Activated T-cell treated with anti-CD3 and anti-CD28 coated beads, Interleukin-2, amount 50 U/mL, for 4 hours (primary cell): ENCODE measurements around the gene SLC11A2. TPM values are rescaled to one million over a fixed set of nuclear protein-coding genes. Genes with fewer than 3 reads are reported as not detected.
A peak's percentile ranks its signal among the peaks of the same experiment; 100 is the strongest.

Experiments
- ATAC-seq, 2 donors: fragments of 200-7000 bp; cut with Tn5 transposase; one replicate each; pipeline ENCODE4 v1.10.0; 2021
- DNase-seq: peaks from one replicate; pipeline ENCODE4 v3.0.0-alpha.2; 2020
- H3K27me3 Mint-ChIP-seq: one replicate; pipeline ENCODE4 v1.8.0; 2021; ENCODE audit warnings: low read depth, mixed read lengths
- H3K36me3 Mint-ChIP-seq: one replicate; pipeline ENCODE4 v1.8.0; 2022; ENCODE audit warnings: mixed read lengths; ENCODE audit not compliant: insufficient read depth
- H3K4me1 Mint-ChIP-seq: one replicate; pipeline ENCODE4 v1.8.0; 2021; ENCODE audit warnings: low read depth, mixed read lengths
- H3K4me3 Mint-ChIP-seq: one replicate; pipeline ENCODE4 v1.8.0; 2021; ENCODE audit warnings: mild to moderate bottlenecking, moderate library complexity, mixed read lengths
- H3K9me3 Mint-ChIP-seq: one replicate; pipeline ENCODE4 v1.8.0; 2021; ENCODE audit warnings: mixed read lengths
- total RNA-seq, 3 donors: library from RNA; stranded (reverse); gene quantifications; one replicate each; pipeline ENCODE4 v1.2.1, GENCODE V29; 2021

Gene SLC11A2
- total RNA-seq, result 10 to 100 TPM; 39.1 to 45.0 (median 39.3) TPM

DNA sequence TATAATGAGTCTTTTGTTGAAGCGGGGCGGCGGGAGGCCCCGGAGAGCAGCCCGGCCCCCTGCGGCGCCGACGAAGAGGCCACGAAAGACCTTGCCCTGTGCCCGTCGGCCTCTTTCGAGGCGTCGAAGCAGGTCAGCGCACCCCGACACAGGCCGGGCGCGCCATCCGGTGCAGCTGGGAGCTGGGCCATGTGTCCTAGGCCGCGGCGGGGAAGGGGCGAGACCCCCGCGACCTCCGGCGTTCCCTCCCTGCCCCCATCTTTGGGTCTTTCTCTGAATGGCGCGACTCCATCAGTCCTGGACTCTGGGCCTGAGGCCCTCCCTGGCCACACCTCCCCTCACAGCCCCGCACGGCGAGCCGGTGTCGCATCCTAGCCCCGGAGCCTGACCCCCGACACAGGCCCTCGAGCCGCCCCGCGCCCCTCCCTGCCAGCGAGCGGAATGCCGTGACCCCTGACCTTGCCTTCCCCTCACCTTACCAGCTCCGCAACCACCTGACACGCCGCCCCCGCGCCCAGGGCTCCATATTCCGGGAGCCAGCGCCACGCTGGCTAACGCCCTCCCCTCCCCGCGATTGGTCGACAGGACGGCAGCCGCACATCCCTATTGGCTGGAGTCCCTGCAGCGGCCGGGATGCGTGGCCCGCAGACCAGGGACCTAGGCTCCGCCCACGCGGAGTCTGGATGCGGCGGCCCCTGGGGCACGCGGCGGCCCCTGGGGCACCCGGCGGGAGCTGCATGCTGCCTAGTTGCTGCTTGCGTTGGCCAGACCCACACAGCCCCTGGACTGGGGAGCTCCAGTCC lies at the start of gene SLC11A2:
Gene SLC11A2, minus strand, starts transcription at position 549 of the 803 bp plus-strand sequence. CDS start 15,656 bp downstream, outside the sequence.
- peak within 1 kb of the TSS; percentile 95 for H3K4me3 Mint-ChIP-seq
- ATAC-seq (peak; percentile 87 to 88), DNase-seq (peak; percentile 89)
- peaks cover 57% of the 10 kb centered on the region for H3K4me1 Mint-ChIP-seq
- H3K27me3 Mint-ChIP-seq, result no peaks in the 10 kb centered on the region
- no peaks in the 10 kb centered on the region for H3K9me3 Mint-ChIP-seq
- H3K36me3 Mint-ChIP-seq, result no peaks in the 10 kb centered on the region

DNA sequence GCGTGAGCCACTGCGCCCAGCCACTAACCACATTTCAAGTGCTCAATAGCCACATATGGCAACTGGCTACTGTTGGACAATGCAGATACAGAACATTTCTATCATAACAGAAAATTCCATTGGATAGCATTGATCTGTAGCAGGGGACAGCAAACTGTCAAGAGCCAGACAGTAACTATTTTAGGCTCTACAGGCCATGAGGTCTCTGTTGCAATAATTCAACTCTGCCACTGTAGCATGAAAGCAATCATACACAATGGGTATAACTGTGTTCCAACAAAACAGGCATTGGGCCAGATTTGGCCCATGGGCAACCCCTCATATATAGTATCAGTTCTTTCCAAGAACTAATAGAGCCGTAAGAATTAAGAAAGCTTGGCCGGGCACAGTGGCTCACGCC lies 49.2 kb upstream of the SLC11A2 start:
- Mint-ChIP-seq H3K9me3 (no peaks in the 10 kb centered on the region), H3K27me3 (no peaks in the 10 kb centered on the region), H3K4me3 (no peak overlapping the region), H3K4me1 (peaks cover 18% of the 10 kb centered on the region), H3K36me3 (peaks cover 16% of the 10 kb centered on the region)
- no peak for ATAC-seq
- no peak for DNase-seq

DNA sequence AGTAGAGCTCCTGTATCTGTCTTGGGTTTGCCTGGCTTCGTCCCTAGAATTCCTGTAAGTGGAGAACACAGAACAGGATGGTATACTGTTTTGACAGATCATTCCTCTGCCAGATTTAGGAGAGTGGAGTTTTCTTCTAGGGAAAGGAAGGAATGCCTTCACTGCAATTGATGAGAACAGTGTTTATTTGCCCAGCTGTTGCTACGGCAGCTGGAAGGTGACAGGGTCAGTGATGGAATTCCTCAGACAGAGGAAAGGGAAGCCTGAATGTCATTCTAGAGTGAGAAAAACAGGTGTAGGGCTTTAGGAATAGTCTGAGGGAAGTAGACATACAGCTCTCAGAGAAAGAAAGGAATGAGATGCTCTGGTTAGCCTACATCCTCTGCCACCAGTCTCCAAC lies 45.5 kb upstream of the SLC11A2 start:
- peaks cover 29% of the 10 kb centered on the region for H3K36me3 Mint-ChIP-seq
- no peak for DNase-seq
- ATAC-seq, result no peak
- no peaks in the 10 kb centered on the region for H3K27me3 Mint-ChIP-seq
- no peaks in the 10 kb centered on the region for H3K9me3 Mint-ChIP-seq
- no peak overlapping the region for H3K4me3 Mint-ChIP-seq
- H3K4me1 Mint-ChIP-seq, result peaks cover 7% of the 10 kb centered on the region

- Mint-ChIP-seq H3K36me3 (peaks cover 36% of the 10 kb centered on the region), H3K4me3 (no peak overlapping the region), H3K9me3 (no peaks in the 10 kb centered on the region), H3K27me3 (no peaks in the 10 kb centered on the region), H3K4me1 (no peaks in the 10 kb centered on the region)
- DNase-seq (no peak), ATAC-seq (no peak)
These were observed 43.8 kb upstream of the SLC11A2 start for GRCh38 chr12:51070004-51070403.

DNA sequence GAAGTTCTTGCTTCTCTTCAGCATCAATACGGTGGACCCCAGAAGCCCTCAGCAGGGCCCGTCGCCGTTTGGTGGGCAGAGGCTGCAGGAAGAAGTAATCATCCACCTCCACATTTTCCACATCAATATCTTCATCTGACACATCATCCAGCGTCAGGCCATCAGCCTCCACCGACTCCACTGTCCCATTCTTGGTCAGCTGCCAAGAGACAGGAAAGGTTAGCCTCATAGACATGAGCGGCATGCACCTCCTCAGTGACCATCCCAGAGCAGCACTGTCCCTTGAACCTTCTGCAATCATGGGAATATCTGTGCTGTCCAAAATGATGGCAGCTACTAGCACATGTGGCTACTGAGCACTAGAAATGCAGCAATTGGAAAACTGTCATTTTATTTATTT lies 41.6 kb upstream of the SLC11A2 start:
- no peaks in the 10 kb centered on the region for H3K9me3 Mint-ChIP-seq
- no peak for DNase-seq
- H3K4me3 Mint-ChIP-seq, result no peak overlapping the region
- no peaks in the 10 kb centered on the region for H3K4me1 Mint-ChIP-seq
- peaks cover 40% of the 10 kb centered on the region for H3K36me3 Mint-ChIP-seq
- no peaks in the 10 kb centered on the region for H3K27me3 Mint-ChIP-seq
- no peak for ATAC-seq

- DNase-seq (no peak), ATAC-seq (no peak)
- H3K9me3 Mint-ChIP-seq, result no peaks in the 10 kb centered on the region
- no peaks in the 10 kb centered on the region for H3K27me3 Mint-ChIP-seq
- no peaks in the 10 kb centered on the region for H3K4me1 Mint-ChIP-seq
- H3K4me3 Mint-ChIP-seq, result no peak overlapping the region
- H3K36me3 Mint-ChIP-seq, result peaks cover 41% of the 10 kb centered on the region
These were observed 41.0 kb upstream of the SLC11A2 start for GRCh38 chr12:51067229-51067628.

- Mint-ChIP-seq H3K36me3 (peaks cover 35% of the 10 kb centered on the region), H3K9me3 (no peaks in the 10 kb centered on the region), H3K27me3 (no peaks in the 10 kb centered on the region), H3K4me3 (no peak overlapping the region), H3K4me1 (no peaks in the 10 kb centered on the region)
- DNase-seq (no peak), ATAC-seq (no peak)
These were observed 39.3 kb upstream of the SLC11A2 start for GRCh38 chr12:51065530-51065929.

GRCh38 chr12:51062631-51063397 lies 36.6 kb upstream of the SLC11A2 start:
- H3K4me3 Mint-ChIP-seq, result no peak overlapping the region
- peaks cover 43% of the 10 kb centered on the region for H3K36me3 Mint-ChIP-seq
- H3K9me3 Mint-ChIP-seq, result no peaks in the 10 kb centered on the region
- DNase-seq, result no peak
- H3K27me3 Mint-ChIP-seq, result no peaks in the 10 kb centered on the region
- H3K4me1 Mint-ChIP-seq, result no peaks in the 10 kb centered on the region
- ATAC-seq, result no peak

- DNase-seq (no peak), ATAC-seq (no peak)
- Mint-ChIP-seq H3K4me3 (no peak overlapping the region), H3K36me3 (peaks cover 35% of the 10 kb centered on the region), H3K9me3 (no peaks in the 10 kb centered on the region), H3K27me3 (no peaks in the 10 kb centered on the region), H3K4me1 (no peaks in the 10 kb centered on the region)
These were observed 32.9 kb upstream of the SLC11A2 start for GRCh38 chr12:51059086-51059485.

DNA sequence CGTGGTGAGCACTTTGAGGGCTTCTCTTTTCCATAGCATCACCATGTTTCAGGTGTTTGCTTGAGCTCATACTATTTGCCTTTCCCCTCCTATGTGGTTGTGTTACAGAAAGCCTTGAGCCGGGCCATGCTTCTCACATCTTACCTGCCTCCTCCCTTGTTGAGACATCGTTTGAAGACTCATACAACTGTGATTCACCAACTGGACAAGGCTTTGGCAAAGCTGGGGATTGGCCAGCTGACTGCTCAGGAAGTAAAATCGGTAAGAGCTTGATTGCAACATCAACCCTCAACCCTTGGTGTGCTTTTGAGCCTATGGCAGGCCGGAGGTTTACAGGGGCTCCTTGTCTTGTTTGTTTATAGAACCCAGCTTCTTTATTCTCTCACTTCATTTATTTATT lies 30.1 kb upstream of the SLC11A2 start:
- no peaks in the 10 kb centered on the region for H3K27me3 Mint-ChIP-seq
- no peak for DNase-seq
- H3K36me3 Mint-ChIP-seq, result peaks cover 41% of the 10 kb centered on the region
- H3K9me3 Mint-ChIP-seq, result no peaks in the 10 kb centered on the region
- peaks cover 5% of the 10 kb centered on the region for H3K4me1 Mint-ChIP-seq
- no peak for ATAC-seq
- no peak overlapping the region for H3K4me3 Mint-ChIP-seq

- no peaks in the 10 kb centered on the region for H3K27me3 Mint-ChIP-seq
- no peaks in the 10 kb centered on the region for H3K9me3 Mint-ChIP-seq
- H3K36me3 Mint-ChIP-seq, result peaks cover 37% of the 10 kb centered on the region
- ATAC-seq (no peak), DNase-seq (no peak)
- H3K4me3 Mint-ChIP-seq, result no peak overlapping the region
- H3K4me1 Mint-ChIP-seq, result peaks cover 5% of the 10 kb centered on the region
These were observed 28.9 kb upstream of the SLC11A2 start for GRCh38 chr12:51055060-51055459.

DNA sequence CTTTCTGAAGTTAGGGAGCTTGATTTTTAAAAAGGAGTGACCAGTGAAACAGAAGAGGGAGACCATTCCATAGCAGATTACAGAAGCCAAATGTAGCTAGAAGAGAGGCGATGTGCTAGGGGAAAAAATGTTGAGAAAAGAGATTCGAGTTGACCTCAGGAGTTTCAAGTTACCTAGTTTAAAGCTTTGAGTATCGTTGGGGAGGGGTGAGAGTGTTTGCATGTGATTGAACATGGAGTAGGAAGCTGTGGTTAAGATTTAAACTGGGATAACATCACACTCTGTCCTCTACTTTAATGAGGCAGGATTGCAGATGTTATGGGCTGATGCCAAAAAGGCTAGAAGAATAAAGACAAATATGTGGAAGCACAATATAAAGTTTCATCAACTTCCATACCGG lies 25.6 kb upstream of the SLC11A2 start:
- Mint-ChIP-seq H3K9me3 (no peaks in the 10 kb centered on the region), H3K36me3 (peaks cover 23% of the 10 kb centered on the region)

DNA sequence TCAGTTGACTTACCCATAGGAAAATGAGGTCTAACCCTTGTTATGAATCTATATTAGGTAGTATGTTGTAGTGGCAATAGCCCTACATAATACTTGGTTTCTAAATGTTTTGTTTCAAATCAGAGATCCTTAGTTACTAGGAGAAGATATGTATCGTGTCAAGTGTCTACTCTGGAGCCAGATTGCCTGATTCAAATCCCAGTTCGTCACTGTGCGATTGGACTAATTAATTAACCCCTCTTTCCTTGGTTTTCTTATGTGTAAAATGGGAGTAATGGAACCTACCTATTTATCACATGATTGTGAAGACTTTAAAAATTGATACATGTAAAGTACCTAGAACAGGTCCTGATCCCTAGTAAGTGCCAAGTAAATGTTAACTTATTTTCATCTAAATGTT lies 23.3 kb upstream of the SLC11A2 start:
- Mint-ChIP-seq H3K27me3 (no peaks in the 10 kb centered on the region), H3K36me3 (peaks cover 15% of the 10 kb centered on the region), H3K4me1 (peaks cover 25% of the 10 kb centered on the region), H3K4me3 (peak overlapping the region; percentile 97), H3K9me3 (no peaks in the 10 kb centered on the region)
- ATAC-seq (no peak), DNase-seq (no peak)

More for the DNA sequence above, 25.6 kb upstream of the SLC11A2 start:
- H3K4me3 Mint-ChIP-seq, result no peak overlapping the region
- no peak for DNase-seq
- H3K27me3 Mint-ChIP-seq, result no peaks in the 10 kb centered on the region
- no peak for ATAC-seq
- H3K4me1 Mint-ChIP-seq, result peaks cover 24% of the 10 kb centered on the region

GRCh38 chr12:51048661-51049251 lies 22.6 kb upstream of the SLC11A2 start:
- Mint-ChIP-seq H3K4me1 (peaks cover 25% of the 10 kb centered on the region), H3K27me3 (no peaks in the 10 kb centered on the region)
- DNase-seq, result no peak

More at GRCh38 chr12:51048661-51049251, 22.6 kb upstream of the SLC11A2 start:
- H3K4me3 Mint-ChIP-seq, result peak overlapping the region; percentile 97
- H3K36me3 Mint-ChIP-seq, result peaks cover 9% of the 10 kb centered on the region
- ATAC-seq, result no peak
- no peaks in the 10 kb centered on the region for H3K9me3 Mint-ChIP-seq
